ENCODE measurements around the gene B3GALNT2. TPM values are rescaled to one million over a fixed set of nuclear protein-coding genes. Genes with fewer than 3 reads are reported as not detected.

The B3GALNT2 gene
- polyA plus RNA-seq, 3 donors = 8.9 to 11.8 (median 10.4) TPM

- Histone ChIP-seq H4K20me1 (ENCODE audit: insufficient read depth, low read length) (no peaks in the 10 kb centered on the region), H3K4me1 (ENCODE audit: control insufficient read depth in 1 of 2, insufficient read depth in 2 of 2, low read length in 2 of 2) (no peaks in the 10 kb centered on the region), H3K4me3 (replicated peaks in 1 of 3; ENCODE audit: low read depth in 2 of 3, low read length in 3 of 3) (no peak overlapping the region), H3K27ac (ENCODE audit: low read depth in 1 of 2, low read length in 2 of 2) (no peak overlapping the region), H3K36me3 (replicated peaks in 1 of 2; ENCODE audit: control insufficient read depth in 1 of 2, insufficient read depth in 2 of 2, low read length in 2 of 2) (peaks cover 20 to 32% of the 10 kb centered on the region in 2 donors), H3K79me2 (ENCODE audit: insufficient read depth, low read length) (no peaks in the 10 kb centered on the region), H3K9ac (ENCODE audit: insufficient read depth, low read length, poor library complexity, severe bottlenecking) (no peak overlapping the region), H3K4me2 (replicated peaks; ENCODE audit: extremely low read depth, low read length, poor library complexity, severe bottlenecking) (no peak overlapping the region), H3K9me3 (replicated peaks in 1 of 2; ENCODE audit: control insufficient read depth in 1 of 2, insufficient read depth in 1 of 2, low read length in 2 of 2) (no peaks in the 10 kb centered on the region), H2AFZ (ENCODE audit: insufficient read depth, low read depth, low read length, poor library complexity, severe bottlenecking) (no peak overlapping the region), H3K27me3 (ENCODE audit: control insufficient read depth in 2 of 2, insufficient read depth in 2 of 2, low read length in 2 of 2) (no peaks in the 10 kb centered on the region)
- no peaks in the 10 kb centered on the region for H3K9me3 Mint-ChIP-seq
- 100% methylated on average over 3 of the region's 5 CpGs for WGBS (ENCODE audit: insufficient coverage)
- no peak overlapping the region for H3K4me3 Mint-ChIP-seq
- peaks cover 43 to 59% of the 10 kb centered on the region in 2 donors for H3K36me3 Mint-ChIP-seq
- intact Hi-C loops (cut with micrococcal nuclease) = no loop called here
- H3K4me1 Mint-ChIP-seq = no peaks in the 10 kb centered on the region
- no peak for DNase-seq
- H3K27ac Mint-ChIP-seq = no peak overlapping the region
- TF ChIP-seq, protein P1, sequence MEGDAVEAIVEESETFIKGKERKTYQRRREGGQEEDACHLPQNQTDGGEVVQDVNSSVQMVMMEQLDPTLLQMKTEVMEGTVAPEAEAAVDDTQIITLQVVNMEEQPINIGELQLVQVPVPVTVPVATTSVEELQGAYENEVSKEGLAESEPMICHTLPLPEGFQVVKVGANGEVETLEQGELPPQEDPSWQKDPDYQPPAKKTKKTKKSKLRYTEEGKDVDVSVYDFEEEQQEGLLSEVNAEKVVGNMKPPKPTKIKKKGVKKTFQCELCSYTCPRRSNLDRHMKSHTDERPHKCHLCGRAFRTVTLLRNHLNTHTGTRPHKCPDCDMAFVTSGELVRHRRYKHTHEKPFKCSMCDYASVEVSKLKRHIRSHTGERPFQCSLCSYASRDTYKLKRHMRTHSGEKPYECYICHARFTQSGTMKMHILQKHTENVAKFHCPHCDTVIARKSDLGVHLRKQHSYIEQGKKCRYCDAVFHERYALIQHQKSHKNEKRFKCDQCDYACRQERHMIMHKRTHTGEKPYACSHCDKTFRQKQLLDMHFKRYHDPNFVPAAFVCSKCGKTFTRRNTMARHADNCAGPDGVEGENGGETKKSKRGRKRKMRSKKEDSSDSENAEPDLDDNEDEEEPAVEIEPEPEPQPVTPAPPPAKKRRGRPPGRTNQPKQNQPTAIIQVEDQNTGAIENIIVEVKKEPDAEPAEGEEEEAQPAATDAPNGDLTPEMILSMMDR (IDR thresholded peaks at IDR 0.05) = no peak
- peaks cover 0 to 4% (median 0%) of the 10 kb centered on the region in 3 donors for H3K27me3 Mint-ChIP-seq (ENCODE audit: low read depth in 3 of 3)
Observed at GRCh38 chr1:235429143-235429542, 75.1 kb downstream of the B3GALNT2 start.

GRCh38 chr1:235427447-235427846 lies 76.8 kb downstream of the B3GALNT2 start:
- Mint-ChIP-seq H3K27me3 (ENCODE audit: low read depth in 3 of 3) (peaks cover 0 to 4% (median 0%) of the 10 kb centered on the region in 3 donors), H3K27ac (no peak overlapping the region)

More at GRCh38 chr1:235427447-235427846, 76.8 kb downstream of the B3GALNT2 start:
- Histone ChIP-seq H3K4me3 (replicated peaks in 1 of 3; ENCODE audit: low read depth in 2 of 3, low read length in 3 of 3) (no peak overlapping the region), H3K9ac (ENCODE audit: insufficient read depth, low read length, poor library complexity, severe bottlenecking) (no peak overlapping the region), H3K4me2 (replicated peaks; ENCODE audit: extremely low read depth, low read length, poor library complexity, severe bottlenecking) (no peak overlapping the region), H3K4me1 (ENCODE audit: control insufficient read depth in 1 of 2, insufficient read depth in 2 of 2, low read length in 2 of 2) (no peaks in the 10 kb centered on the region), H3K27me3 (ENCODE audit: control insufficient read depth in 2 of 2, insufficient read depth in 2 of 2, low read length in 2 of 2) (no peaks in the 10 kb centered on the region), H3K36me3 (replicated peaks in 1 of 2; ENCODE audit: control insufficient read depth in 1 of 2, insufficient read depth in 2 of 2, low read length in 2 of 2) (peaks cover 11 to 19% of the 10 kb centered on the region in 2 donors), H4K20me1 (ENCODE audit: insufficient read depth, low read length) (peaks cover 7% of the 10 kb centered on the region), H3K79me2 (ENCODE audit: insufficient read depth, low read length) (no peaks in the 10 kb centered on the region), H3K27ac (ENCODE audit: low read depth in 1 of 2, low read length in 2 of 2) (no peak overlapping the region), H2AFZ (ENCODE audit: insufficient read depth, low read depth, low read length, poor library complexity, severe bottlenecking) (no peak overlapping the region), H3K9me3 (replicated peaks in 1 of 2; ENCODE audit: control insufficient read depth in 1 of 2, insufficient read depth in 1 of 2, low read length in 2 of 2) (no peaks in the 10 kb centered on the region)
- Mint-ChIP-seq H3K9me3 (no peaks in the 10 kb centered on the region), H3K4me1 (peaks cover 12% of the 10 kb centered on the region), H3K36me3 (peaks cover 30 to 52% of the 10 kb centered on the region in 2 donors), H3K4me3 (no peak overlapping the region)
- no peak for DNase-seq
- TF ChIP-seq, protein P1 (IDR thresholded peaks at IDR 0.05) = no peak
- intact Hi-C loops (cut with micrococcal nuclease) = no loop called here
- WGBS (ENCODE audit: insufficient coverage) = 100% methylated on average over 2 of the region's 4 CpGs

Measured in CD14-positive monocyte (primary cell).